Epidermal melanocyte (primary cell): ENCODE data around the gene SFTPB.
"Not testable (repeated sequence)": the region's sequence is repeated elsewhere in the genome, so short reads cannot be mapped to it uniquely, and the experiment has no call there.

Experiments used
- DNase-seq: peaks from one replicate; pipeline ENCODE4 v3.0.0; 2011; ENCODE audit warnings: low spot score; ENCODE audit not compliant: insufficient read length

Gene SFTPB

GRCh38 chr2:85678377-85678776 is 10.4 kb upstream of the SFTPB start:
- DNase-seq, result no peak

- DNase-seq, result no peak
These were observed 8.0 kb upstream of the SFTPB start for GRCh38 chr2:85675866-85676548.

GRCh38 chr2:85675427-85675826 is 7.4 kb upstream of the SFTPB start:
- no peak for DNase-seq

- no peak for DNase-seq
These were observed 6.4 kb upstream of the SFTPB start for GRCh38 chr2:85674417-85674816.

GRCh38 chr2:85673716-85674375 is 5.8 kb upstream of the SFTPB start:
- DNase-seq, result no peak

- no peak for DNase-seq
These were observed 4.5 kb upstream of the SFTPB start for GRCh38 chr2:85672456-85672855.

- not testable (repeated sequence) for DNase-seq
These were observed 2.4 kb upstream of the SFTPB start for GRCh38 chr2:85670416-85670815.

- DNase-seq, result no peak
These were observed 1.6 kb upstream of the SFTPB start for GRCh38 chr2:85669549-85669948.

GRCh38 chr2:85668857-85669142 is 801 bp upstream of the SFTPB start:
- no peak for DNase-seq

- no peak for DNase-seq
These were observed 414 bp downstream of the SFTPB start for GRCh38 chr2:85667561-85668008.

GRCh38 chr2:85666435-85667316 is 1.3 kb downstream of the SFTPB start:
- no peak for DNase-seq

GRCh38 chr2:85666016-85666415 is 2.0 kb downstream of the SFTPB start:
- DNase-seq, result no peak

GRCh38 chr2:85665264-85665937 is 2.6 kb downstream of the SFTPB start:
- no peak for DNase-seq

- DNase-seq, result no peak
These were observed 4.1 kb downstream of the SFTPB start for GRCh38 chr2:85663594-85664565.

- no peak for DNase-seq
These were observed 5.0 kb downstream of the SFTPB start for GRCh38 chr2:85662899-85663593.

GRCh38 chr2:85661139-85661858 is 6.7 kb downstream of the SFTPB start:
- DNase-seq, result no peak

GRCh38 chr2:85660725-85661124 is 7.3 kb downstream of the SFTPB start:
- DNase-seq, result no peak

GRCh38 chr2:85660301-85660700 is 7.7 kb downstream of the SFTPB start:
- not testable (repeated sequence) for DNase-seq

- no peak for DNase-seq
These were observed 8.5 kb downstream of the SFTPB start for GRCh38 chr2:85659324-85659981.
